CD4-positive, alpha-beta T cell (primary cell): ENCODE measurements around the gene KCNQ2. TPM values are rescaled to one million over a fixed set of nuclear protein-coding genes. Genes with fewer than 3 reads are reported as not detected.

Experiments used
- ATAC-seq: fragments of 200-7000 bp; cut with Tn5 transposase; one replicate; pipeline ENCODE4 v1.10.0; 2022; ENCODE audit warnings: mild to moderate bottlenecking; ENCODE audit not compliant: poor library complexity
- CTCF ChIA-PET: fragments of 350-600 bp; sonication (Branson Sonifier 250); formaldehyde crosslinking; loops from one replicate; lab custom pipeline; 2021; ENCODE audit warnings: antibody characterized with exemption, inconsistent platforms; lab: Charles Lee
- POLR2A ChIA-PET: fragments of 350-600 bp; sonication (Branson Sonifier 250); formaldehyde crosslinking; loops from one replicate; lab custom pipeline; 2021; ENCODE audit warnings: antibody characterized with exemption, inconsistent platforms; lab: Charles Lee
- DNase-seq, 14 experiments: peaks; one replicate each; pipeline ENCODE4 v3.0.0-alpha.2; 2013 to 2020; ENCODE audit warnings: mixed read lengths in 2 of 14
- H3K27ac ChIP-seq, 2 donors: one replicate each; pipeline versions ENCODE4 v1.5.1 to v1.7.0; 2013; ENCODE audit warnings: low read length in 2 of 2, low read depth in 1 of 2, mild to moderate bottlenecking in 1 of 2
- H3K27me3 ChIP-seq, 2 experiments: 1 replicate in 1 of 2; 2 replicates in 1 of 2; pipeline versions ENCODE4 v1.6.1 to v1.7.0; 2013; ENCODE audit warnings: low read length in 2 of 2, control low read depth in 1 of 2, mild to moderate bottlenecking in 1 of 2, moderate library complexity in 1 of 2; ENCODE audit not compliant: insufficient read depth in 2 of 2, control insufficient read depth in 1 of 2
- H3K36me3 ChIP-seq: one replicate; pipeline ENCODE4 v1.6.1; 2013; ENCODE audit warnings: low read length, control low read depth; ENCODE audit not compliant: insufficient read depth
- H3K4me1 ChIP-seq: one replicate; pipeline ENCODE4 v1.6.1; 2013; ENCODE audit warnings: low read length, control low read depth; ENCODE audit not compliant: insufficient read depth
- H3K4me3 ChIP-seq: one replicate; pipeline ENCODE4 v1.5.1; 2013; ENCODE audit warnings: mild to moderate bottlenecking, low read length, moderate library complexity
- H3K9me3 ChIP-seq, 2 experiments: 1 replicate in 1 of 2; 2 replicates in 1 of 2; pipeline versions ENCODE4 v1.6.1 to v1.7.0; 2013; ENCODE audit warnings: low read length in 2 of 2, mild to moderate bottlenecking in 2 of 2, control low read depth in 1 of 2, moderate library complexity in 1 of 2; ENCODE audit not compliant: control insufficient read depth in 1 of 2, insufficient read depth in 1 of 2
- H3K27ac Mint-ChIP-seq: one replicate; pipeline ENCODE4 v1.8.0; 2020; ENCODE audit warnings: mixed read lengths
- H3K27me3 Mint-ChIP-seq: one replicate; pipeline ENCODE4 v1.8.0; 2021; ENCODE audit warnings: mixed read lengths
- H3K36me3 Mint-ChIP-seq: one replicate; pipeline ENCODE4 v1.8.0; 2021; ENCODE audit warnings: low read depth, mixed read lengths
- H3K4me1 Mint-ChIP-seq: one replicate; pipeline ENCODE4 v1.8.0; 2021; ENCODE audit warnings: low read depth, mixed read lengths
- H3K4me3 Mint-ChIP-seq: one replicate; pipeline ENCODE4 v1.8.0; 2020; ENCODE audit warnings: mild to moderate bottlenecking, mixed read lengths
- H3K9me3 Mint-ChIP-seq: one replicate; pipeline ENCODE4 v1.8.0; 2020; ENCODE audit warnings: mixed read lengths
- CTCF ChIP-seq: fragments of 200-600 bp; IDR thresholded peaks from one replicate; pipeline ENCODE4 v1.8.0; 2022; ENCODE audit warnings: antibody characterized with exemption, mild to moderate bottlenecking
- intact Hi-C, 2 experiments: fragments of 100-400 bp; cut with DNase I in 1 of 2; cut with micrococcal nuclease in 1 of 2; formaldehyde crosslinking; loops; one replicate each; pipeline versions ENCODE4 v1.15.1 to v1.9.0; 2023 to 2025; cut with DNase I, micrococcal nuclease
- total RNA-seq, 174 experiments: library from RNA in 2 of 174; stranded (reverse) in 2 of 174; gene quantifications; one replicate each; pipeline ENCODE4 v1.2.3 and lab custom pipeline; 2021 to 2026

Gene KCNQ2
- total RNA-seq, 2 experiments from 2014 or later, result not detected

GRCh38 chr20:63363981-63364561 is 108.4 kb downstream of the KCNQ2 start:
- H3K4me1 Mint-ChIP-seq, result no peaks in the 10 kb centered on the region
- no peak overlapping the region for H3K27ac ChIP-seq
- no peaks in the 10 kb centered on the region for H3K36me3 Mint-ChIP-seq
- H3K4me1 ChIP-seq, result peaks cover 6% of the 10 kb centered on the region
- no peaks in the 10 kb centered on the region for H3K36me3 ChIP-seq
- H3K27me3 Mint-ChIP-seq, result peaks cover 27% of the 10 kb centered on the region
- peaks cover 0 to 27% of the 10 kb centered on the region in 2 experiments for H3K9me3 ChIP-seq
- no peak overlapping the region for H3K4me3 Mint-ChIP-seq
- intact Hi-C loops, result no loop called here
- peaks cover 35 to 38% of the 10 kb centered on the region in 2 experiments for H3K27me3 ChIP-seq
- ChIA-PET POLR2A (no interaction called here), CTCF (no interaction called here)
- no peak for TF ChIP-seq CTCF
- H3K4me3 ChIP-seq, result no peak overlapping the region
- ATAC-seq, result no peak
- H3K9me3 Mint-ChIP-seq, result no peaks in the 10 kb centered on the region
- no peak for DNase-seq
- H3K27ac Mint-ChIP-seq, result no peak overlapping the region

- H3K9me3 ChIP-seq, result peaks cover 0 to 32% of the 10 kb centered on the region in 2 experiments
- DNase-seq (no peak), ATAC-seq (no peak)
- intact Hi-C loops, result no loop called here
- no peaks in the 10 kb centered on the region for H3K4me1 Mint-ChIP-seq
- CTCF ChIA-PET, result no interaction called here
- peaks cover 35 to 44% of the 10 kb centered on the region in 2 experiments for H3K27me3 ChIP-seq
- peaks cover 6% of the 10 kb centered on the region for H3K4me1 ChIP-seq
- H3K36me3 ChIP-seq, result no peaks in the 10 kb centered on the region
- no peaks in the 10 kb centered on the region for H3K36me3 Mint-ChIP-seq
- no peak overlapping the region for H3K27ac Mint-ChIP-seq
- no peaks in the 10 kb centered on the region for H3K9me3 Mint-ChIP-seq
- no peak for TF ChIP-seq CTCF
- no peak overlapping the region for H3K4me3 ChIP-seq
- H3K4me3 Mint-ChIP-seq, result no peak overlapping the region
- POLR2A ChIA-PET, result no interaction called here
- peaks cover 27% of the 10 kb centered on the region for H3K27me3 Mint-ChIP-seq
- H3K27ac ChIP-seq, result no peak overlapping the region
These were observed 109.2 kb downstream of the KCNQ2 start for GRCh38 chr20:63363013-63363957.

GRCh38 chr20:63362436-63363009 is 109.9 kb downstream of the KCNQ2 start:
- Histone ChIP-seq H3K4me1 (peaks cover 6% of the 10 kb centered on the region), H3K9me3 (peaks cover 0 to 40% of the 10 kb centered on the region in 2 experiments), H3K36me3 (no peaks in the 10 kb centered on the region), H3K4me3 (no peak overlapping the region), H3K27me3 (peaks cover 35 to 45% of the 10 kb centered on the region in 2 experiments), H3K27ac (no peak overlapping the region)
- Mint-ChIP-seq H3K9me3 (no peaks in the 10 kb centered on the region), H3K4me3 (no peak overlapping the region), H3K27me3 (peaks cover 27% of the 10 kb centered on the region), H3K36me3 (no peaks in the 10 kb centered on the region), H3K27ac (no peak overlapping the region), H3K4me1 (no peaks in the 10 kb centered on the region)
- CTCF ChIA-PET, result no interaction called here
- ATAC-seq (no peak), DNase-seq (no peak)
- POLR2A ChIA-PET, result no interaction called here
- intact Hi-C loops, result no loop called here
- no peak for TF ChIP-seq CTCF
